ENCODE data around the gene OR1K1.

The OR1K1 gene

GRCh38 chr9:122800066-122801060 is at the start of gene OR1K1:
TSS of gene OR1K1 (plus strand) at chr9:122800123. CDS start at chr9:122800123, 0 bp downstream.
- H3K27me3 ChIP-seq (replicated peaks), result no peaks in the 10 kb centered on the region
- H3K4me3 ChIP-seq (ENCODE audit: low read depth, low read length), result no peak within 1 kb of the TSS
- DNase-seq, result no peak
- no peak for TF ChIP-seq CTCF (IDR thresholded peaks at IDR 0.05; ENCODE audit: low read depth, low read length, missing control alignments)
- H3K27ac ChIP-seq, result no peak within 1 kb of the TSS
- in situ Hi-C loops (cut with HindIII; ENCODE audit: low pct_ligation_motif_present, low sequenced_read_pairs), result no loop called here
- no peaks in the 10 kb centered on the region for H3K36me3 ChIP-seq (replicated peaks)

- TF ChIP-seq CTCF (IDR thresholded peaks at IDR 0.05; ENCODE audit: low read depth, low read length, missing control alignments), result no peak
- DNase-seq, result no peak
Observed at GRCh38 chr9:122754825-122755224, 45.1 kb upstream of the OR1K1 start.

GRCh38 chr9:122767817-122768216 is 32.1 kb upstream of the OR1K1 start:
- no peak for DNase-seq
- H3K4me3 ChIP-seq (ENCODE audit: low read depth, low read length), result no peak overlapping the region
- TF ChIP-seq CTCF (IDR thresholded peaks at IDR 0.05; ENCODE audit: low read depth, low read length, missing control alignments), result no peak
- in situ Hi-C loops (cut with HindIII; ENCODE audit: low pct_ligation_motif_present, low sequenced_read_pairs), result no loop called here
- H3K36me3 ChIP-seq (replicated peaks), result no peaks in the 10 kb centered on the region
- no peak overlapping the region for H3K27ac ChIP-seq
- no peaks in the 10 kb centered on the region for H3K27me3 ChIP-seq (replicated peaks)

More at GRCh38 chr9:122754825-122755224, 45.1 kb upstream of the OR1K1 start:
- no peaks in the 10 kb centered on the region for H3K36me3 ChIP-seq (replicated peaks)
- no peak overlapping the region for H3K4me3 ChIP-seq (ENCODE audit: low read depth, low read length)
- in situ Hi-C loops (cut with HindIII; ENCODE audit: low pct_ligation_motif_present, low sequenced_read_pairs), result no loop called here
- no peaks in the 10 kb centered on the region for H3K27me3 ChIP-seq (replicated peaks)
- no peak overlapping the region for H3K27ac ChIP-seq

- Histone ChIP-seq H3K27ac (no peak overlapping the region), H3K4me3 (ENCODE audit: low read depth, low read length) (no peak overlapping the region), H3K27me3 (replicated peaks) (no peaks in the 10 kb centered on the region), H3K36me3 (replicated peaks) (no peaks in the 10 kb centered on the region)
- in situ Hi-C loops (cut with HindIII; ENCODE audit: low pct_ligation_motif_present, low sequenced_read_pairs), result no loop called here
- TF ChIP-seq CTCF (IDR thresholded peaks at IDR 0.05; ENCODE audit: low read depth, low read length, missing control alignments), result no peak
- DNase-seq, result no peak
Observed at GRCh38 chr9:122777052-122777451, 22.9 kb upstream of the OR1K1 start.

GRCh38 chr9:122777935-122778627 is 21.8 kb upstream of the OR1K1 start:
- DNase-seq, result peak; percentile 45
- Histone ChIP-seq H3K27me3 (replicated peaks) (no peaks in the 10 kb centered on the region), H3K36me3 (replicated peaks) (no peaks in the 10 kb centered on the region), H3K27ac (no peak overlapping the region), H3K4me3 (ENCODE audit: low read depth, low read length) (no peak overlapping the region)
- in situ Hi-C loops (cut with HindIII; ENCODE audit: low pct_ligation_motif_present, low sequenced_read_pairs), result no loop called here
- TF ChIP-seq CTCF (IDR thresholded peaks at IDR 0.05; ENCODE audit: low read depth, low read length, missing control alignments), result no peak
